Esophagus squamous epithelium (tissue), 5 donors: ENCODE data around the gene ZNF410. TPM values are rescaled to one million over a fixed set of nuclear protein-coding genes. Genes with fewer than 3 reads are reported as not detected.

Experiments
- DNase-seq: peaks from one replicate; lab custom pipeline; 2025; lab: John Stamatoyannopoulos, UW
- H3K27ac ChIP-seq, 4 donors: fragments of 200-600 bp; sonication (generic); one replicate each; pipeline ENCODE4 v1.5.1; 2016 to 2019; ENCODE audit warnings: mild to moderate bottlenecking in 1 of 4
- H3K27me3 ChIP-seq, 4 donors: fragments of 200-600 bp; sonication (generic); 1 replicate in 3 of 4; 2 replicates in 1 of 4; pipeline versions ENCODE4 v1.5.1 to v1.6.0; 2017 to 2021; ENCODE audit warnings: antibody characterized with exemption in 1 of 4
- H3K36me3 ChIP-seq, 3 donors: fragments of 200-600 bp; sonication (generic); one replicate each; pipeline ENCODE4 v1.5.1; 2016 to 2019
- H3K4me1 ChIP-seq, 3 donors: fragments of 200-600 bp; sonication (generic); one replicate each; pipeline ENCODE4 v1.5.1; 2017 to 2019
- H3K4me3 ChIP-seq, 4 donors: fragments of 200-600 bp; sonication (generic); 1 replicate in 3 of 4; 2 replicates in 1 of 4; pipeline ENCODE4 v1.5.1; 2016 to 2019; ENCODE audit warnings: mild to moderate bottlenecking in 2 of 4, moderate library complexity in 1 of 4
- H3K9me3 ChIP-seq, 3 donors: fragments of 200-600 bp; sonication (generic); one replicate each; pipeline ENCODE4 v1.5.1; 2016 to 2019
- CTCF ChIP-seq, 6 experiments: fragments of 450-650 bp in 4 of 6; fragments of 200-600 bp in 2 of 6; sonication (generic) in 2 of 6; IDR thresholded peaks; one replicate each; pipeline ENCODE4 v1.5.1; 2016 to 2019; ENCODE audit warnings: antibody characterized with exemption in 6 of 6, mild to moderate bottlenecking in 4 of 6, moderate library complexity in 4 of 6
- POLR2A ChIP-seq, 4 donors: fragments of 450-650 bp; IDR thresholded peaks; one replicate each; pipeline ENCODE4 v1.6.1; 2017; ENCODE audit warnings: antibody characterized with exemption in 4 of 4, mild to moderate bottlenecking in 4 of 4, moderate library complexity in 3 of 4
- WGBS, 2 donors: methylation state at CpG; one replicate each; pipeline ENCODE4 v1.1.5; 2018; 5-methylcytosine and 5-hydroxymethylcytosine counted together
- intact Hi-C: fragments of 100-400 bp; cut with DNase I; formaldehyde crosslinking; loops from one replicate; pipeline ENCODE4 v1.15.0; 2022
- total RNA-seq, 4 donors: library from RNA; depleted of rRNA; stranded (reverse); fragments of >200 nt; gene quantifications; one replicate each; pipeline ENCODE4 v1.1.0, GENCODE V29; 2016
- donor health status: DM: yes; HTN: yes; CAD: no.

Gene ZNF410
- total RNA-seq, 4 donors from 2014 or later = 37.8 to 52.3 (median 38.1) TPM

GRCh38 chr14:73884438-73885190 lies 2.0 kb upstream of the ZNF410 start:
- H3K27ac ChIP-seq = no peak overlapping the region
- H3K36me3 ChIP-seq = no peaks in the 10 kb centered on the region
- H3K27me3 ChIP-seq = no peaks in the 10 kb centered on the region
- TF ChIP-seq CTCF (IDR thresholded peaks at IDR 0.05) = no peak
- TF ChIP-seq POLR2A (IDR thresholded peaks at IDR 0.05) = no peak
- WGBS, 2 donors = 76 to 77% methylated on average over 8 of the region's 8 CpGs
- peaks cover under 1 to 37% (median 25%) of the 10 kb centered on the region in 3 donors for H3K4me1 ChIP-seq
- H3K4me3 ChIP-seq = peak overlapping the region in 1 of 4 donors; percentile 90
- no peaks in the 10 kb centered on the region for H3K9me3 ChIP-seq
- intact Hi-C loops = no loop called here
- no peak for DNase-seq

- Histone ChIP-seq H3K36me3 (no peaks in the 10 kb centered on the region), H3K27ac (peak overlapping the region; percentile 96 to 98 (median 96)), H3K27me3 (no peaks in the 10 kb centered on the region), H3K4me3 (peak overlapping the region; percentile 74 to 97 (median 87)), H3K4me1 (peaks cover 4 to 48% (median 25%) of the 10 kb centered on the region in 3 donors), H3K9me3 (no peaks in the 10 kb centered on the region)
- DNase-seq = no peak
- TF ChIP-seq CTCF (IDR thresholded peaks at IDR 0.05) (no peak), POLR2A (IDR thresholded peaks at IDR 0.05) (no peak)
- intact Hi-C loops = no loop called here
- WGBS, 2 donors = 0% methylated on average over 7 of the region's 7 CpGs
These were observed 608 bp downstream of the ZNF410 start for GRCh38 chr14:73887318-73887616.

- Histone ChIP-seq H3K4me3 (peak overlapping the region; percentile 74 to 97 (median 87)), H3K36me3 (peaks cover 0 to 6% (median 0%) of the 10 kb centered on the region in 3 donors), H3K9me3 (no peaks in the 10 kb centered on the region), H3K27ac (peak overlapping the region; percentile 96 to 98 (median 96)), H3K4me1 (peaks cover 4 to 48% (median 25%) of the 10 kb centered on the region in 3 donors), H3K27me3 (no peaks in the 10 kb centered on the region)
- TF ChIP-seq CTCF (IDR thresholded peaks at IDR 0.05) (no peak), POLR2A (IDR thresholded peaks at IDR 0.05) (no peak)
- intact Hi-C loops = no loop called here
- no peak for DNase-seq
- WGBS, 2 donors = 13 to 25% methylated on average over 7 of the region's 7 CpGs
These were observed 1.2 kb downstream of the ZNF410 start for GRCh38 chr14:73887694-73888459.

GRCh38 chr14:73888460-73888725 lies 1.7 kb downstream of the ZNF410 start:
- 15 to 16% methylated on average over 3 of the region's 3 CpGs for WGBS, 2 donors
- H3K27me3 ChIP-seq = no peaks in the 10 kb centered on the region
- intact Hi-C loops = no loop called here
- H3K9me3 ChIP-seq = no peaks in the 10 kb centered on the region
- DNase-seq = no peak
- H3K4me3 ChIP-seq = peak overlapping the region in 2 of 4 donors; percentile 84 to 90
- peak overlapping the region in 3 of 4 donors; percentile 96 to 97 (median 96) for H3K27ac ChIP-seq
- no peak for TF ChIP-seq CTCF (IDR thresholded peaks at IDR 0.05)
- no peak for TF ChIP-seq POLR2A (IDR thresholded peaks at IDR 0.05)
- H3K4me1 ChIP-seq = peaks cover 4 to 48% (median 25%) of the 10 kb centered on the region in 3 donors
- peaks cover 0 to 11% (median 0%) of the 10 kb centered on the region in 3 donors for H3K36me3 ChIP-seq

- 58 to 83% methylated on average over 2 of the region's 2 CpGs for WGBS, 2 donors
- intact Hi-C loops = no loop called here
- H3K27me3 ChIP-seq = no peaks in the 10 kb centered on the region
- H3K4me1 ChIP-seq = peaks cover 4 to 48% (median 25%) of the 10 kb centered on the region in 3 donors
- DNase-seq = no peak
- TF ChIP-seq POLR2A (IDR thresholded peaks at IDR 0.05) (no peak), CTCF (IDR thresholded peaks at IDR 0.05) (no peak)
- H3K4me3 ChIP-seq = no peak overlapping the region
- no peaks in the 10 kb centered on the region for H3K9me3 ChIP-seq
- H3K36me3 ChIP-seq = peaks cover 0 to 17% (median 0%) of the 10 kb centered on the region in 3 donors
- H3K27ac ChIP-seq = peak overlapping the region in 1 of 4 donors; percentile 97
These were observed 2.3 kb downstream of the ZNF410 start for GRCh38 chr14:73888971-73889370.
